Stimulated activated CD4-positive, alpha-beta T cell treated with anti-CD3 and anti-CD28 coated beads, Interleukin-15, amount 100 ng/mL, for 1 hour (primary cell): ENCODE measurements around the gene TAAR8.
"Not testable (repeated sequence)": the region's sequence is repeated elsewhere in the genome, so short reads cannot be mapped to it uniquely, and the experiment has no call there.

Source experiments
- DNase-seq, 2 donors: peaks; one replicate each; pipeline ENCODE4 v3.0.0-alpha.2; 2020; ENCODE audit warnings: low read depth in 1 of 2, low spot score in 1 of 2

Gene TAAR8

GRCh38 chr6:132544826-132545225, 7.6 kb upstream of the TAAR8 start:
- DNase-seq: no peak

- DNase-seq: no peak
Measured at GRCh38 chr6:132548746-132549463, 3.6 kb upstream of the TAAR8 start.

- DNase-seq: no peak
Measured at GRCh38 chr6:132551214-132551613, 1.3 kb upstream of the TAAR8 start.

GRCh38 chr6:132560087-132560486, 7.6 kb downstream of the TAAR8 start:
- DNase-seq: not testable (repeated sequence)

GRCh38 chr6:132566404-132566803, 13.9 kb downstream of the TAAR8 start:
- DNase-seq: no peak

- no peak for DNase-seq
Measured at GRCh38 chr6:132567566-132567965, 15.1 kb downstream of the TAAR8 start.

GRCh38 chr6:132568611-132569010, 16.1 kb downstream of the TAAR8 start:
- DNase-seq: no peak

- no peak for DNase-seq
Measured at GRCh38 chr6:132569170-132569569, 16.7 kb downstream of the TAAR8 start.

GRCh38 chr6:132570221-132570777, 17.8 kb downstream of the TAAR8 start, which contains the start of gene TAAR6:
Gene TAAR6, plus strand, starts transcription at chr6:132570322. Its CDS starts 0 bp downstream, at chr6:132570322.
- DNase-seq: no peak

- no peak for DNase-seq
Measured at GRCh38 chr6:132571774-132572173, 19.3 kb downstream of the TAAR8 start.

GRCh38 chr6:132584698-132585097, 32.2 kb downstream of the TAAR8 start:
- no peak for DNase-seq

GRCh38 chr6:132587424-132587823, 35.0 kb downstream of the TAAR8 start:
- no peak for DNase-seq

- no peak for DNase-seq
Measured at GRCh38 chr6:132589454-132589853, 37.0 kb downstream of the TAAR8 start, which contains the start of gene TAAR5. Gene TAAR5, minus strand, starts transcription at chr6:132589741. Its CDS starts 55 bp downstream, at chr6:132589686.

- DNase-seq: no peak
Measured at GRCh38 chr6:132590362-132590761, 37.9 kb downstream of the TAAR8 start.

- DNase-seq: no peak
Measured at GRCh38 chr6:132592855-132593254, 40.4 kb downstream of the TAAR8 start.

GRCh38 chr6:132596201-132596600, 43.7 kb downstream of the TAAR8 start:
- no peak for DNase-seq

GRCh38 chr6:132598473-132598872, 46.0 kb downstream of the TAAR8 start:
- DNase-seq: no peak

GRCh38 chr6:132600900-132601299, 48.4 kb downstream of the TAAR8 start:
- not testable (repeated sequence) for DNase-seq
